Left cardiac atrium (tissue), 4 donors: Measurements from ENCODE around the gene ABAT. TPM values are rescaled to one million over a fixed set of nuclear protein-coding genes. Genes with fewer than 3 reads are reported as not detected.
A peak's percentile ranks its signal among the peaks of the same experiment; 100 is the strongest.

Experiments
- ATAC-seq, 2 donors: fragments of 200-7000 bp; cut with Tn5 transposase; one replicate each; pipeline ENCODE4 v1.9.1; 2020; ENCODE audit warnings: mild to moderate bottlenecking in 2 of 2, moderate library complexity in 2 of 2
- DNase-seq: peaks from one replicate; pipeline ENCODE4 v3.0.0-alpha.2; 2020
- intact Hi-C, 2 donors: fragments of 100-400 bp; cut with DNase I; formaldehyde crosslinking; loops; one replicate each; pipeline versions ENCODE4 v1.14.1 to v1.15.1; 2022 to 2023
- long read RNA-seq: library from polyadenylated mRNA; unstranded; transcript quantifications from one replicate; pipeline ENCODE4 v2.0.0, GENCODE V29; 2021
- total RNA-seq, 2 donors: library from RNA; stranded (reverse); fragmentation: NEBNext Ultra II Directional; extraction: Animal tissue kit (Norgen Biotek cat#: 25700); gene quantifications; one replicate each; pipeline ENCODE4 v1.2.1, GENCODE V29; 2021
- donor health status: DM: no; HTN: yes; CAD: no.
- donor health status: DM: no; HTN: yes; CAD: no; lungs with severe emphysema.
- donor health status: DM: yes; HTN: yes; CAD: no.
- donor health status: Dilated cardiomyopathy.

ABAT gene
- 1 to 10 TPM; 4.2 to 5.0 TPM for total RNA-seq
- long read RNA-seq, full-length matches to known transcripts = 2 of 4 reads
- long read RNA-seq, partial matches to known transcripts = 1 of 4 reads
- long read RNA-seq, other reads (novel, unspliced or antisense) = 1 of 4 reads

DNA sequence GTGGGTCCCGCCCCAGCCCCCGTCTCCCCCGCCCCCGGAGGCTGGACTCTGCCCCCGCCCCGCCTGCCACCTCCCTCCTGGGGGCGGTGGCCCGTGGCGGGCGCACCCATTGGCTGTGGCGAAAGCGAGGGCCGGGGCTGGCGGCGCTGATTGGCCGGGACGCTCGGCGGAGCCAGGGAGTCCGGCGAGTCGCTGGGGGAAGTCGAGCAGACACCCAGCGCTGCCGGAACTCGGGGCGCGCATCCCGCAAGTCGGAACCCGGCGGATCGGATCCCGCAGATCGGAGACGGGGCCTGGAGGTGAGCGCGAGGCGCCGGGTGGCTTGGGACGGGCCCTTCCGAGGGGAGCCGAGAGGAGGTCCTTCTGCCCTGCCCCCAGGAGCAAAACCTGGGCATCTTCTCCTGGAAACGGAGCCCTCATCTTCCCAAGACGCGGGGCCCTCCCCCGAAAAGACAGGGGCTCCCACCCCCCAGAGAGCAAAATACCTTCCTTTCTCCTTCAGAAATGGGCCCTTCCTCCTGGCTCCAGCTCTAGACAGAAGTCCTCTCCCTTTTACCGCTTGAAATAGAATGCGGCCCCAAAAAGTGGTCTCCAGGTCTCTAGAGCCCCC, at the start of gene ABAT:
Gene ABAT, plus strand, starts transcription at position 205 of the 610 bp plus-strand sequence. CDS start 61,123 bp downstream, outside the sequence.
- intact Hi-C loops = no loop called here

DNA sequence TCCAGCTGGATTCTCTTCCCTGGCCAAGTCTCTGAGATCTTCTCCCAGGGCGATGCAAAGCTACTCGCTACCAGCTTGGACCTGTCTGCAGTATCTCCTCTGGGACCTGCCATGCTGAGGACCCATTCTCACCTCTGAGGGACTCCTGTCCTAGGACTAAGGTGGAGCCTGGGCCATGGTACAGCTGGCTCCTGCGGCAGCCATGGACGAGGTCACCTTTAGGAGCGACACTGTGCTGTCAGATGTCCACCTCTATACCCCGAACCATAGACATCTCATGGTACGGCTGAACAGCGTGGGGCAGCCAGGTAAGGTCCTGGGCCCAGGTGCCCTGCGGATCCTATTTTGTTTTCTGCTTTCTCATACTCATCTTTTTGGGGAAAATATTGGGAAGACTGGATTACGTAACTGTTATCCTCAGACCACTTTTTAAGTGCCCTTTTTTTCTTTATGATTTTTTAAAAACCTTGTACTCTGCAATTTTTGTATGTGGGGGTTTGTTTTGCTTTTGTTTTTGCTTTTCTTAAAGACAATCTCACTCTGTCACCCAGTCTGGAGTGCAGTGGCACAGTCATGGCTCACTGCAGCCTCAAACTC, 48.8 kb upstream of the ABAT start:
- ATAC-seq (no peak), DNase-seq (no peak)
- intact Hi-C loops = no loop called here

More for the DNA sequence above, at the start of gene ABAT:
- peak; percentile 100 for ATAC-seq
- peak; percentile 92 for DNase-seq

DNA sequence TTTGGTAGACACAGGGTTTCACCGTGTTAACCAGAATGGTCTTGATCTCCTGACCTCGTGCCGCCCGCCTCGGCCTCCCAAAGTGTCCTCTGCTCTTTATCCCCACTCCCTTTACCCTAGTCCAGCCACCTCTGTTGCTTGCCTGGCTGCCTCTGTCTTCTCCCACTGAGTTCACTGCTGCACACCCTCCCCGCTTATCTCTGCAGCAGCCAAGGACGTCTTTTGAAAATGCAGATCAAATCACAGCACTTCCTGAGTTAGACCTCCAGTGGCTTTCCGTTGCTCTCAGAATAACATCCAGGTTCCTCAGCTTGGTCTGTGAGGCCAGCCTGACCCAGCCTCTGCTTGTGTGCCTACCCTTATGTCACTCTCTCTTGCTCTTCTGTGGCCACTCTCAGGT, 47.5 kb upstream of the ABAT start:
- intact Hi-C loops = no loop called here
- DNase-seq (no peak), ATAC-seq (no peak)

DNA sequence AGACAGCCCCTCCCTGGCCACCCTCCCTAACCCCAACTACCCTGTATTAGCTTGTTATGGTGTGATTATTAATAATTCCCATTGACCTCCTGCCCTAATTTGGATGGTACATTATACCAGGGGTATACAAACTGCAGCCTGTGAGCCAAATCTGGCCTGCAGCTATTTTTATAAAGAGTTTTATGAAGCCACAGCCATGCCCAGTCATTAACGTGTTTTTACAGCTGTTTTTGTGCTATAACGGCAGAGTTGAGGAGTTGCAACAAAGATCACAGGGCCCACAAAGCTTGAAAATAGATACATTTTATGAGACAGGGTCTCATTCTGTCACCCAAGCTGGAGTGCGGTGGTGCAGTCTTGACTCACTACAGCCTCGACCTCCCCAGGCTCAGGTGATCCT, 47.0 kb upstream of the ABAT start:
- no peak for ATAC-seq
- intact Hi-C loops = no loop called here
- no peak for DNase-seq

DNA sequence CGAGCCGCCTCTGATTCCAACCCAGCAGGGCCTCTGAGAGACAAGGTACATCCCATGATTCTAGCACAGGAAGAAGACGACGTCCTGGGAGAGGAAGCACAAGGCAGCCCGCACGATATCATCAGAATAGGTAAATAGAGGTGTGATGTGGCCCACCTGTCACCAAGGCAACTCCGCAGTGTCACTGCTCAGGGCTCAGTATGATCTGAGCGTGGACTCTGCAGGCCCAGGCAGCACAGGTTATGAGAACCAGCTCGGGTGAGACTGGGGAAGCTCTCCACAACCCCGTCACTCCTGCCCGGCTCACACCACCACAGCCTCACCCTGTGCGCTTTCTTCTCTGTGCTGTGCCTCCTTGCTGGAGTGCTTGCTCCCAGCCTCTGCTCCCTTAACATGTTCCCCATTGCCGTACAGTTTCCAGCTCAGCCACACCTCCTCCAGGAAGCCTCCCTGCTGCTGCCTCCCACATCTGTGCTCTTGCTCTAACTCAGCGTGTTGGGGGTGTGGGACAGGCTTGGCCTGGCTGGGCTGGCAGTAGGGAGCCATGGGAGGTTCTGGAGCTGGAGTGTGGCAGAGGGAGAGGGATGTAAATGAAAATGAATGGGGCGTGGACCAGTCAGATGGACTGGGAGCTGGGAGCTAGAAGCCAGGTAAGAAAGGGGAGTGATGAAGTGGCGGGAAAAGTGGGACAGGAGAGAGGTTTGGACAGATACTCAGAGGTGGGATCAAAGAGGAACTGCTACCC, 45.3 kb upstream of the ABAT start:
- no peak for DNase-seq
- no peak for ATAC-seq
- intact Hi-C loops = no loop called here

DNA sequence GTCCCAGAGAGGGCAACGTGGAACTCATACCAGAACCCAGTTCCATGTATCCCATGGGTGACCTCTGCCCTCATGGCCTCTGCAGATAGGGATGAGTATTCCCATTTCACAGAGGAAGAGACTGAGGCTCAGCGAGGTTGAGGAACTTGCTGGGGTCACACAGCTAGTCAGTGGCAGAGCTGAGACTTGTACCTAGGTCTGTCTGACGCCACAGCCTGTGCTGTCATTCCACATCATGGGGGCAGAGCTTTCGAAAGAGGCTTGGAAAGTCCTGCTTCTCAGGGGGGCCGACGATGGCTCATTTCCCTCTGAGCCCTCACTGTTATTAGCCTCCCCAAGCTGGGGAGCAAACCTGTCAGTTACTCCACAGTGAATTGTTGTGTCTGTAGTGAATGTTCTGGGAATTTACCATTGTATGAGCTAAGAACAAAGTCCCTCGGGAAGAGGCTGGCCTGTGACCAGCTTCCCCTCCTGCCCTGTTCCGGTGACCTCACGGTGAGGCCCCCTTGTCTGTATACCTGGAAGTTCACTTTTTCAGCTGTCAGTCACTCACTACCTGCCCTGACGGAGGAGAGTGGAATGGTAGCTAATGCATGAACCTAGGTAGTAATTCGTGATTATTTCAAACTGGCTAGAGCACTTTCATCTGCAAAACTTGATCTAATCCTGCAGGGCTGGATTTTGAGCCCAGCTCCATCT, 44.0 kb upstream of the ABAT start:
- intact Hi-C loops = no loop called here

DNA sequence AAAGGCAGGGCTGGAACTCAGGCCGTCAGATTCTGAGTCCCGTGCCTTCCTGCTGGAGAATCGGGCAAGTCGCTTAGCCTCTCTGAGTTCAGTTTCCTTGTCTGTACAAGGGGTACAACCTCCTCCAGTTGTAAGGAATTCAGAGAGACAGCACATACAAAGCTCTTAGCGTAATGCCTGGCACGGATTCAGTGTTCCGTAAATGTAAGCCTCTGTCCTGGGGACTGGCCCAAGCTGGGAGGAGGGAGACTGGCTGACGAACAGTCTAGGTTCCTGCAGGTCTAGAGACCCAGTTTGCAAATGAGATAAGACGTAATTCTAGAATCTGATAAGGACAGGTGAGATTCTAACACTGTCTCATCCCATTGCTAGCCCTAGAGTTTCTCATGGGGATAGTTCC, 43.0 kb upstream of the ABAT start:
- DNase-seq = no peak
- no peak for ATAC-seq
- intact Hi-C loops = no loop called here

More for the DNA sequence above, 44.0 kb upstream of the ABAT start:
- DNase-seq (no peak), ATAC-seq (no peak)

DNA sequence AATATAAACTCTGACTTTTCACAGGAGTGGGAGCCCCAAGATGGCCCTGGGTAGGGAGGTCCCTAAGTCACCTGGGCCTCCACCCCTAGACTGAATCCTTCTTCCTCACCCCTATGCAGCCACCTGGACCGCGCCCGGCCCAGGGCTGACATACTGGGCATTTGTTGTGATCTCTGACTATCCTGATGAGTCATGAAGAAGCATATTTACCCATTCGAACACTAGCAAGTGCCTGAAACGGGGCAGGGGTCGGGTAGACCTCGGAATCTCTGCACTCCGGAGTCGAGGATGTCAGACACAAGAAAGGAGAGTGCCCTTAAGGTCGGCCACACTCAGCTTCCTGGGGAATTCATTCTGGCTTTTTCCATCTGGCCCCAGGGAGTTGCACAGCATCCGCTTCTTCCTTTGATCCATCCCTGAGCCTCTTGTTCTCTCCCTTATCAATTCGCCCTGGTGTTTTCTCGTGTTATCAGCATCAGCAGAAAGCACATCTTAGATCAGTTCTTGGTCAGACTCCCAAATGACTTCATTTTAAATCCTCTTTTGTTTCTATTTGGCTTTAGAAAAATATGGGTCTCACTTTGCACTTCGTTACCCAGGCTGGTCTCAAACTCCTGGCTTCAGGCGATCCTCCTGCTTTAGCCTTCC, 42.5 kb upstream of the ABAT start:
- ATAC-seq = no peak
- DNase-seq = no peak
- intact Hi-C loops = no loop called here

DNA sequence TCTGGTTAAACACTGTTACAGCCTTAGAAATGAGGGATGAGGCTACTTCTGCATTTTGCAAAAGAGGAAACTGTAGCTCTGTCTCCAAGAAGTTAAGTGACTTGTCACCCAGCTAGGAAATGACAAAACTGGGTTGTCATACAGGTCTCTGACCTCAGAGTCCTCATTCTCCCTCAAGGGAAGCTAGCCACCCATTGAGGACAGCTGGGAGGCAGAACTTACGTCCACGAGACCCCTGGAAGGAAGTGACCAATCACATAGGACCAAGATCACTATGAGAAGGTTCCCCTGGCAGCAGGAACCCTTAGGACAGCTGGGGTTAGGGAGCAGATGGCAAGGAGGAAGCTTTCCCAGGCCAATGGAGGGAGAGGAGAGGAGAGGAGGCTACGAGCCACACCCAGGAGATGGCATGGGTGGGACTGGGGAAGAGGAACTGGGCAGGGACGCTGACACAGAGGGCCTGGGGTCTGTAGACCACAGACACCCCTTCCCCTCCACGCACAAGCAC, 41.7 kb upstream of the ABAT start:
- intact Hi-C loops = no loop called here
- peak; percentile 30 for DNase-seq
- ATAC-seq = peak; percentile 60 to 82

DNA sequence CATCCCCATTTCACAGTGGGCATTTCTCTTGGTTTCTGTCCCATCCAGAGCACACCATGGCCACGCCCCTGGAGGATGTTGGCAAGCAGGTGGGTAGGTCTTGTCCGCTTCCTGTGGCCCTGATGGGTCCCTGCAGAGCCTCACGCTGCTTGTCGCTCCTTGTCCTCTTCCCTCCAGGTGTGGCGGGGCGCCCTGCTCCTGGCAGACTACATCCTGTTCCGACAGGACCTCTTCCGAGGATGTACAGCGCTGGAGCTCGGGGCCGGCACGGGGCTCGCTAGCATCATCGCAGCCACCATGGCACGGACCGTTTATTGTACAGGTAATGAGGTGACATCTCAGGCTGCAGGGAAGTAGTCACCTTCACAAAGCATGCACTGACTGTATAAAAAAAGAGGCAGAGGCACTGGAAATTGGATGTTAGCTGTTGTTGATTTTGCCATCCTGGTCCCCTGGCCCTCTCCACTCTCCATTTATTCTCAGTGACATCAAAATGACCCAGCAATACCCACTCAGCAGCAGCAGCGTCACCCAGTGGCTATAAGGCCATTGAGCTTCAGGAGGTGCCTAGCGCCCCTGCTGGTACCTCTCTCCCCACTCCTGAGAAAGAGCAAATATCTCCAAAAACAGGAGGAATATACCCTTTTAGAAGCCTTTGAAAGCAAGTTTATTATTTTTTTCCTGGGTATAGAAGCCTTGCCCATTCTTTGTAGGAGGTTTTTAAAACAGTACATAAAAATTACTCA, 39.3 kb upstream of the ABAT start:
- ATAC-seq = no peak
- intact Hi-C loops = no loop called here
- no peak for DNase-seq

DNA sequence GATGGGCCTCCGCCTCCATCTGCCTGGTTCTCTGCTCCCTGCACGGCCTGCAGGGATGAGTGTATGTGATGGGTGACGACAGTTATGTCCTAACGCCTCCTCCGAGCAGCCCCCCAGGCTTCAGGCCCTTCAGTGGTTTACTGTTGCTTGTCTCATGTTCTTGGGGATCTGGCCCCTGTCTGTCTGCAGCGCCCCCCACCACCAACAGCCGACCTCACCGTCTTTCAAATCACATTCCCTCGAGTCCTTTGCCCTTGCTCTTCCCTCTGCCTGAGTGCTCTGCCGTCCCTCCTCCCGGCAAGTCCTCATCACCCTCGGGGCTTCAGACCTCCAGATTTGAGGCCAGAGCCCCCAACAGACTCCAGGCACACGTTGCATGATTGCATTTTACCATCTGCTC, 34.7 kb upstream of the ABAT start:
- ATAC-seq = no peak
- intact Hi-C loops = no loop called here
- DNase-seq = no peak

DNA sequence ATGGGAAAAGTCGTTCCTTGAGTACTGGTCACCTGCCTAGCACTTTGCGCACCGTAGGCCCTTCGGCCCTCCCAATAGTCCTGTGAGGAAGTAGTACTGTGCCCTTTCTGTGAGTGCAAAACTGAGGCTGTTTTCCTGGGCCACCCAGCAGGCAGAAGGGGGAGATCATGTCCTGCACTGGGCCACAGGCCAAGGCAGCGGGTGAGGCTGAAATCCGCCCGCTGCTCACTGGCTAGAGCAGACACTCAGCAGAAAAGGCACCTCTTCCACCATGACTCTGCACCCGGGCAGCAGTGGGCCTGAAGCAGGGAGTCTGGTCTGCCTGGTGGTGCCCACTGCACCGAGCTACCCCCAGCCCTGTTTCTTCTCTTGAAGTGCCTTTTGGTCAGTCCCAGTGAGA, 32.7 kb upstream of the ABAT start:
- no peak for DNase-seq
- intact Hi-C loops = no loop called here
- ATAC-seq = no peak

DNA sequence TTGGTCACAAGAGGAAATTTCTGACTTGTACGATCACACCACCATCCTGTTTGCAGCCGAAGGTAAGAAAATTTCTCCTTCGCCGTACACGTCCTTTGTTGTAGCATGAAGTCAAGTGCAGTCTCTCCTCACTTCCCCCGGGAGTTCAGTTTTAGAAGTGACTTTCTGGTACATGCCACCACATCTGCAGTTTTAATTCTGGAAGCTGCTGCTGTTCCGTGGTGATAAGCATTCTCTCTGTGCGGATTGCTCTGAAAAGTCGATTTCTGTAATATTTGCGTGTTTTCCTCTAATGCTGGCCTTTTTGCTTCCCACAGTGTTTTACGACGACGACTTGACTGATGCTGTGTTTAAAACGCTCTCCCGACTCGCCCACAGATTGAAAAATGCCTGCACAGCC, 32.3 kb upstream of the ABAT start:
- no peak for DNase-seq
- intact Hi-C loops = no loop called here

DNA sequence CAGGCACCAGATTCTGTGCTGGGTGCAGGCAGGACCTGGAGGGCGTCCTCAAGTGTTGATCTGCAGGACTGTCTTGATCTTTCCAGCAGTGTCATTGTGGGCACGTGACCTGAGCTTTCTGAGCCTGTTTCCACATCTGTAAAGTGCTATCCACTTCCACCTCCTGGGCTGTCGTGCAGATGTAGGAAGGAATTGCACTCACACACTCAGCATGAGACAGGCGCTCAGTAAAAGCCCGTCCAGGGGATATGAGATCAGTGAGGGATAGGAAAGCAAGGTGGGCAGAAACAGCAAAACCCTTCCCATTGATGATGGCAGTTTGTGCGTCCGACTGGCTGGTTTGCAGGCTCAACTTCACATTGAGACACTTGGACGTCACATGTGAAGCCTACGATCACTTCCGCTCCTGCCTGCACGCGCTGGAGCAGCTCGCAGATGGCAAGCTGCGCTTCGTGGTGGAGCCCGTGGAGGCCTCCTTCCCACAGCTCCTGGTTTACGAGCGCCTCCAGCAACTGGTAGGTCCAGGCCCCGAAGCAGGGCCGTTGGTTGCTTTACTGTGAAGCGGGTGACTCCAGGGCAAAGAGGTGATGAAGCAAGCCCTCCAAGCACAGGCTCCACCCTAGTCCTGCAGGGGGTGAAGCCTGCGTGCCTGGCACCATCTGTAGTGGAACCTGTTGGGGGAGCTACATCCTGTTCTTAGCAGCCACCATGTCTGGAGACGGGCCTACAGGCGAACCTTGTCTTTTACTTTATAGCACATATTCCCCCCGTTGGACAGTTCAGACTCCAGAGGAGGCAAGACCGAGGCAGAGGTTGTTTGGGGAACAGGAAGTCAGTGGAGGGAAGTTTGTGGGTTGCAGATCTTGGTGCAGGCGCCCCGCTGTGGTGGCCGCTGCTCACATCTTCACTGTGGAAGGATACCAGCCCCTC, 29.9 kb upstream of the ABAT start:
- ATAC-seq (peak; percentile 28 to 62), DNase-seq (peak; percentile 28)

More for the DNA sequence above, 32.3 kb upstream of the ABAT start:
- no peak for ATAC-seq

DNA sequence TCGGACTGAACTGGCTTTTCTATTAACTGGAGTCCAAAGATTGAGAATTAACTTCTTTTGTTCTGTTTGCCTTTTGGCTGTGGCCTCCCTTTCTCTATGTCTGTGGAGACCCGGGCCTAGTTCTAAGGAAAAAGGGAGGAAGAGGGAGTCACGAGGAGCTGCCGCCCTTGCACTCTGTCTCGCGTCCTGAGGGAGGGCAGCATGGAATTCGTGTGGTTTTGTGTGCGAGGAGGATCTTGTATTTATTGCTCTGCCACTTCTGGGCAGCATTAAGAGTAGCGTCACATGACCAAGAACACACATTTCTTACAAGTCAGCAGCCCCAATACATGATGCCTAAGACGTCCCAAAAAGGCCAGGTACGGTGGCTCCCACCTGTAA, 29.3 kb upstream of the ABAT start:
- no peak for DNase-seq
- no peak for ATAC-seq
- intact Hi-C loops = no loop called here

More for the DNA sequence above, 29.9 kb upstream of the ABAT start:
- intact Hi-C loops = no loop called here

DNA sequence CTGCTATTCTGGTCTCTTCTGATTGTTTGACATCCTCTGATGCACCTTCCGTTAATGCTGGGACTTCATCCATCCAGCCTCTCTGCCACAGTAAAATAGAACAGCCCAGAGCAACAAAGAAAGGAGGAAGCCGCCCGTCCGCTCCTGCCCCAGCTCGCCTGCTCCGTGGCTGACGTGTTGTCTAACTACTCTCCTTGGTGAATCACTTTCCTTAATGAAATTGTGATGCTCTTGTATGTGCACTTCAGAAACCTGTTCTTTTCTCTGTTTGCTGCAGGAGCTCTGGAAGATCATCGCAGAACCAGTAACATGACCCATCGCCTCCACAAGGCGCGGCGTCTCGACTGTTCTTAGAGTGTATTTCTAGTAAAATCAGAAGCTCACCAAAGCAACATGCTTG, 28.6 kb upstream of the ABAT start:
- intact Hi-C loops = no loop called here
- no peak for ATAC-seq
- no peak for DNase-seq

DNA sequence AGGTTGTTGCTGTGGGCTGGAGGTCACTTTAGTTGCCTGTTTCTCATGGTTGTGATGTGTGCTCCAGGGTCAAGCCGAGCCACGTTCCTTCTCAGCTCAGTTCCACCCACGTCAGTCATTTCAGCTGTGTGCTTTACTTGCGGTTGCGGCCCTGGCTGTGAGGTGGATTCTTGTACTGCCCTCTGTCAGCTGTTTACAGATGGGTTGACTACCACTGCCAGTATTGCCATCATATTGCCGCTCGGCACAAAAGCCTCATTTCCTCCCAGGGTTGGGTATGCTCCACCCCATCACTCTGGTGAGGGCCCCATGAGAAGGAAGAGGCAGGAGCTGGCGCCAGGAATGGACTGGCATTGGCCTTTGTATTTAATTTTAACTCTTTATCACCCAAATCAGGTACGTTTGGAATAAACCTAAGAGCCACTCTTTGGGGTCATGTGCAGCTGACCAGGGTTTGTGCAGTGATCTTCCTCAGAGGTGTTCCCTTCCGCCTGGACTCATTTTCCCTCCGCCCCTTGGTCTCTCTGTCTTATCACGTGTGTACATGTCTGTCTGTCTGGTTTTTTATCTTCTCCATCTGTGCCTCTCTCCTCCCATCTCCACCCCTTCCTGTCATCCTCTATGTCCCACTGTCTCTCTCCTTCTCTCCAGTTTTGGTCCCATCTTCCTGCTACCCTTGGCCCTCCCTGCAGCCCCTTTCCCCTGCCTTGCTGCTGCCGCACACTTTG, 27.9 kb upstream of the ABAT start:
- DNase-seq (no peak), ATAC-seq (no peak)
- intact Hi-C loops = no loop called here
